HepG2 (cell line): ENCODE measurements around the gene KIF24.

Experiments used
- GTF2F1 ChIP-seq: fragments of 150-350 bp; IDR thresholded peaks from 2 replicates; pipeline ENCODE4 v1.6.1; 2014; ENCODE audit warnings: low read length
- GZF1 ChIP-seq: sonication (generic); formaldehyde crosslinking; IDR thresholded peaks from 2 replicates; pipeline ENCODE4 v1.5.1; 2020; ENCODE audit warnings: mild to moderate bottlenecking, missing genetic modification reagents
- SMAD1 ChIP-seq: sonication (generic); formaldehyde crosslinking; IDR thresholded peaks from 2 replicates; pipeline ENCODE4 v1.4.0; 2020; ENCODE audit warnings: missing genetic modification reagents, low read depth, mild to moderate bottlenecking, borderline replicate concordance
- SRSF1 ChIP-seq: fragments of 200-400 bp; formaldehyde crosslinking; optimal IDR thresholded peaks from 2 replicates; pipeline ENCODE3; 2017; ENCODE audit warnings: mild to moderate bottlenecking, low read depth, low read length, moderate library complexity
- ZBTB8A ChIP-seq: sonication (generic); formaldehyde crosslinking; IDR thresholded peaks from 2 replicates; pipeline ENCODE4 v1.4.0; 2020; ENCODE audit warnings: mild to moderate bottlenecking, low read depth, missing genetic modification reagents, borderline replicate concordance
- ZFX ChIP-seq: sonication (generic); formaldehyde crosslinking; IDR thresholded peaks from 2 replicates; pipeline ENCODE4 v1.4.0; 2020; ENCODE audit warnings: mild to moderate bottlenecking, low read depth, missing genetic modification reagents, moderate library complexity
- ZKSCAN1 ChIP-seq: fragments of 150-350 bp; IDR thresholded peaks from 2 replicates; pipeline ENCODE4 v1.6.1; 2014; ENCODE audit warnings: low read length
- TF ChIP-seq, protein P1 (sequence below): sonication (generic); formaldehyde crosslinking; IDR thresholded peaks from 2 replicates; pipeline ENCODE4 v1.5.0; 2020; ENCODE audit warnings: mild to moderate bottlenecking, missing genetic modification reagents, moderate library complexity
- TF ChIP-seq, protein P2 (sequence below), 2 experiments: IDR thresholded peaks; 2 replicates each; pipeline ENCODE4 v1.6.1; 2011 to 2012; ENCODE audit warnings: low read length in 2 of 2, borderline replicate concordance in 1 of 2, low read depth in 1 of 2, mild to moderate bottlenecking in 1 of 2, moderate library complexity in 1 of 2
- TF ChIP-seq, protein P3 (sequence below): sonication (generic); formaldehyde crosslinking; IDR thresholded peaks from 2 replicates; pipeline ENCODE4 v1.8.0; 2023; ENCODE audit warnings: mild to moderate bottlenecking, missing genetic modification reagents

DNA sequence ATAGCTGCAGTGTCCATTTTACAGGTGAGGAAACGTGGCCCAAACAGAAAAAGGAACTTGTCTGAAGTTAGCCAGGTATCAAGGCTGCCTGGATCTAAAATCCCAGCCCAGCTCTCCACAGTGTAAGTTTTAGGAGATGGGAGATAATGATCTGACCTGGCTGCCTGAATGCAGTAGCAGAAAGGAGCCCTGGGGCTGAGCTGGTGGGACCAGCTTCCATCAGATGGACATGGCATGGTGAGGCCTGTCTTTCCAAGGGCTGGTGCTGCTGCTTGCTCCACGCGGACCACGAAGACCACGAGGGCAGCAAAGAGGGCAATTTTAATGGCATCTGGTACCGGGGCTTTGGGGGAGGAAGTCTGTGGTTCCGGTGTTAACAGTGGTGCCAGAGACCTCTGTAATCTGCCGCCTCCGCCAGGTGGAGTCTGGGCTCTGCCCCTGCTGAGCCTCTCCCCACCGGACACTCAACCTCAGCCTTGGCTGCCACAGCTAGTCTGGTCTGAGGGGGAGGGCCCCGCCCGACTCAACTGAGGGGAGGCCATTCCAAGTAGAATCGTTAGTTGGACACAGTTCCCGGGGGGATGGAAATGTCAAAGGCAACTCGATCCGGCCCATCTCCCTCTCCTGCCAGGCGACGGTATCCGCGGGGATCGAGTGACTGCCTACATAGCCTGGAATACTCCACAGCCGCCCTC, 47.0 kb upstream of the KIF24 start:
- TF ChIP-seq ZFX (CRISPR knock-in tag) (peak; percentile 41; the same call in 1 of the 2 replicates), SRSF1 (no peak), GTF2F1 (no peak), GZF1 (CRISPR knock-in tag) (no peak), ZKSCAN1 (no peak), SMAD1 (no peak; the same call in 1 of the 2 replicates), ZBTB8A (CRISPR knock-in tag) (no peak)
- TF ChIP-seq, protein P1, sequence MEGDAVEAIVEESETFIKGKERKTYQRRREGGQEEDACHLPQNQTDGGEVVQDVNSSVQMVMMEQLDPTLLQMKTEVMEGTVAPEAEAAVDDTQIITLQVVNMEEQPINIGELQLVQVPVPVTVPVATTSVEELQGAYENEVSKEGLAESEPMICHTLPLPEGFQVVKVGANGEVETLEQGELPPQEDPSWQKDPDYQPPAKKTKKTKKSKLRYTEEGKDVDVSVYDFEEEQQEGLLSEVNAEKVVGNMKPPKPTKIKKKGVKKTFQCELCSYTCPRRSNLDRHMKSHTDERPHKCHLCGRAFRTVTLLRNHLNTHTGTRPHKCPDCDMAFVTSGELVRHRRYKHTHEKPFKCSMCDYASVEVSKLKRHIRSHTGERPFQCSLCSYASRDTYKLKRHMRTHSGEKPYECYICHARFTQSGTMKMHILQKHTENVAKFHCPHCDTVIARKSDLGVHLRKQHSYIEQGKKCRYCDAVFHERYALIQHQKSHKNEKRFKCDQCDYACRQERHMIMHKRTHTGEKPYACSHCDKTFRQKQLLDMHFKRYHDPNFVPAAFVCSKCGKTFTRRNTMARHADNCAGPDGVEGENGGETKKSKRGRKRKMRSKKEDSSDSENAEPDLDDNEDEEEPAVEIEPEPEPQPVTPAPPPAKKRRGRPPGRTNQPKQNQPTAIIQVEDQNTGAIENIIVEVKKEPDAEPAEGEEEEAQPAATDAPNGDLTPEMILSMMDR (CRISPR knock-in tag), result peak; percentile 69
- TF ChIP-seq, protein P2, sequence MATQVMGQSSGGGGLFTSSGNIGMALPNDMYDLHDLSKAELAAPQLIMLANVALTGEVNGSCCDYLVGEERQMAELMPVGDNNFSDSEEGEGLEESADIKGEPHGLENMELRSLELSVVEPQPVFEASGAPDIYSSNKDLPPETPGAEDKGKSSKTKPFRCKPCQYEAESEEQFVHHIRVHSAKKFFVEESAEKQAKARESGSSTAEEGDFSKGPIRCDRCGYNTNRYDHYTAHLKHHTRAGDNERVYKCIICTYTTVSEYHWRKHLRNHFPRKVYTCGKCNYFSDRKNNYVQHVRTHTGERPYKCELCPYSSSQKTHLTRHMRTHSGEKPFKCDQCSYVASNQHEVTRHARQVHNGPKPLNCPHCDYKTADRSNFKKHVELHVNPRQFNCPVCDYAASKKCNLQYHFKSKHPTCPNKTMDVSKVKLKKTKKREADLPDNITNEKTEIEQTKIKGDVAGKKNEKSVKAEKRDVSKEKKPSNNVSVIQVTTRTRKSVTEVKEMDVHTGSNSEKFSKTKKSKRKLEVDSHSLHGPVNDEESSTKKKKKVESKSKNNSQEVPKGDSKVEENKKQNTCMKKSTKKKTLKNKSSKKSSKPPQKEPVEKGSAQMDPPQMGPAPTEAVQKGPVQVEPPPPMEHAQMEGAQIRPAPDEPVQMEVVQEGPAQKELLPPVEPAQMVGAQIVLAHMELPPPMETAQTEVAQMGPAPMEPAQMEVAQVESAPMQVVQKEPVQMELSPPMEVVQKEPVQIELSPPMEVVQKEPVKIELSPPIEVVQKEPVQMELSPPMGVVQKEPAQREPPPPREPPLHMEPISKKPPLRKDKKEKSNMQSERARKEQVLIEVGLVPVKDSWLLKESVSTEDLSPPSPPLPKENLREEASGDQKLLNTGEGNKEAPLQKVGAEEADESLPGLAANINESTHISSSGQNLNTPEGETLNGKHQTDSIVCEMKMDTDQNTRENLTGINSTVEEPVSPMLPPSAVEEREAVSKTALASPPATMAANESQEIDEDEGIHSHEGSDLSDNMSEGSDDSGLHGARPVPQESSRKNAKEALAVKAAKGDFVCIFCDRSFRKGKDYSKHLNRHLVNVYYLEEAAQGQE (IDR thresholded peaks at IDR 0.05; ENCODE audit: borderline replicate concordance in 1 of 2, low read depth in 1 of 2, low read length in 2 of 2), result no peak
- TF ChIP-seq, protein P3, sequence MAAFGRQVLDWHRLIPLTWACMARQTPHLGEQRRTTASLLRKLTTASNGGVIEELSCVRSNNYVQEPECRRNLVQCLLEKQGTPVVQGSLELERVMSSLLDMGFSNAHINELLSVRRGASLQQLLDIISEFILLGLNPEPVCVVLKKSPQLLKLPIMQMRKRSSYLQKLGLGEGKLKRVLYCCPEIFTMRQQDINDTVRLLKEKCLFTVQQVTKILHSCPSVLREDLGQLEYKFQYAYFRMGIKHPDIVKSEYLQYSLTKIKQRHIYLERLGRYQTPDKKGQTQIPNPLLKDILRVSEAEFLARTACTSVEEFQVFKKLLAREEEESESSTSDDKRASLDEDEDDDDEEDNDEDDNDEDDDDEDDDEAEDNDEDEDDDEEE (CRISPR knock-in tag), result no peak
